ENCODE data around the gene MED13L. TPM values are rescaled to one million over a fixed set of nuclear protein-coding genes. Genes with fewer than 3 reads are reported as not detected.

Gene MED13L
- total and polyA plus RNA-seq, 2 donors (not counting 3 experiments of a cell fraction or from before 2014, with no cell fraction given) = 27.4 to 93.6 TPM

- ChIA-PET POLR2A (no interaction called here), CTCF (interaction anchor here (0.6 to 2.1 kb wide), 3 partner anchors 8 to 19 kb away, joined by 3 to 10 read pairs (median 4); no protein-coding TSS in a partner anchor)
- H3K79me2 ChIP-seq (ENCODE audit: control insufficient read depth, insufficient read depth, low read length) = no peaks in the 10 kb centered on the region
- H3K4me2 ChIP-seq (ENCODE audit: insufficient read depth, low read length) = no peak overlapping the region
- intact Hi-C loops (cut with micrococcal nuclease) = no loop called here
- TF ChIP-seq EZH2 (IDR thresholded peaks at IDR 0.05; ENCODE audit: borderline replicate concordance, low read depth, low read length, severe bottlenecking) = no peak
- no peak for TF ChIP-seq JUN (IDR thresholded peaks at IDR 0.05; ENCODE audit: borderline replicate concordance, insufficient read depth, insufficient read length, low read depth)
- TF ChIP-seq POLR2AphosphoS5 (IDR thresholded peaks at IDR 0.05; ENCODE audit: insufficient read depth, low read depth, low read length) = no peak
- TF ChIP-seq, protein P1, sequence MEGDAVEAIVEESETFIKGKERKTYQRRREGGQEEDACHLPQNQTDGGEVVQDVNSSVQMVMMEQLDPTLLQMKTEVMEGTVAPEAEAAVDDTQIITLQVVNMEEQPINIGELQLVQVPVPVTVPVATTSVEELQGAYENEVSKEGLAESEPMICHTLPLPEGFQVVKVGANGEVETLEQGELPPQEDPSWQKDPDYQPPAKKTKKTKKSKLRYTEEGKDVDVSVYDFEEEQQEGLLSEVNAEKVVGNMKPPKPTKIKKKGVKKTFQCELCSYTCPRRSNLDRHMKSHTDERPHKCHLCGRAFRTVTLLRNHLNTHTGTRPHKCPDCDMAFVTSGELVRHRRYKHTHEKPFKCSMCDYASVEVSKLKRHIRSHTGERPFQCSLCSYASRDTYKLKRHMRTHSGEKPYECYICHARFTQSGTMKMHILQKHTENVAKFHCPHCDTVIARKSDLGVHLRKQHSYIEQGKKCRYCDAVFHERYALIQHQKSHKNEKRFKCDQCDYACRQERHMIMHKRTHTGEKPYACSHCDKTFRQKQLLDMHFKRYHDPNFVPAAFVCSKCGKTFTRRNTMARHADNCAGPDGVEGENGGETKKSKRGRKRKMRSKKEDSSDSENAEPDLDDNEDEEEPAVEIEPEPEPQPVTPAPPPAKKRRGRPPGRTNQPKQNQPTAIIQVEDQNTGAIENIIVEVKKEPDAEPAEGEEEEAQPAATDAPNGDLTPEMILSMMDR (IDR thresholded peaks at IDR 0.05; ENCODE audit: extremely low read depth in 1 of 2, insufficient read depth in 1 of 2, low read depth in 1 of 2, low read length in 2 of 2) = no peak
- no peak for TF ChIP-seq FOS (IDR thresholded peaks at IDR 0.05; ENCODE audit: borderline replicate concordance, insufficient read depth, low read length)
- no peak for TF ChIP-seq MAX (IDR thresholded peaks at IDR 0.05; ENCODE audit: insufficient read depth, insufficient read length)
- no peak for TF ChIP-seq MYC (IDR thresholded peaks at IDR 0.05; ENCODE audit: low read depth, low read length)
- TF ChIP-seq GATA2 (IDR thresholded peaks at IDR 0.05; ENCODE audit: insufficient read depth, insufficient read length, low read depth, low read length) = no peak
- no peak for TF ChIP-seq POLR2A (IDR thresholded peaks at IDR 0.05; ENCODE audit: low read depth, low read length)
- no peak overlapping the region for H2AFZ ChIP-seq (ENCODE audit: low read depth, low read length)
- H3K27me3 ChIP-seq (ENCODE audit: control insufficient read depth in 2 of 2, insufficient read depth in 2 of 2, low read length in 2 of 2) = no peaks in the 10 kb centered on the region
- H3K9me1 ChIP-seq (replicated peaks; ENCODE audit: control insufficient read depth, extremely low read depth, insufficient read depth, low read length) = no peaks in the 10 kb centered on the region
- FAIRE-seq (no peak), DNase-seq (ENCODE audit: low read depth, low spot score) (no peak)
- H4K20me1 ChIP-seq (replicated peaks; ENCODE audit: control insufficient read depth, extremely low read depth, insufficient read depth, low read length) = no peaks in the 10 kb centered on the region
- H3K36me3 ChIP-seq (ENCODE audit: control insufficient read depth in 2 of 2, extremely low read depth in 1 of 2, insufficient read depth in 2 of 2, low read length in 2 of 2) = no peaks in the 10 kb centered on the region
- no peaks in the 10 kb centered on the region for H3K9me3 ChIP-seq (replicated peaks; ENCODE audit: control insufficient read depth, insufficient read depth, low read length)
- H3K27ac ChIP-seq (ENCODE audit: insufficient read depth, low read depth, low read length) = no peak overlapping the region
- BruUV-seq (replicated peaks) = no TSS peak
- dilution Hi-C loops (cut with MboI; ENCODE audit: extremely low pct_ligation_motif_present, low sequenced_read_pairs) = no loop called here
- no peak overlapping the region for H3K9ac ChIP-seq (replicated peaks; ENCODE audit: extremely low read depth, insufficient read depth, low read length)
- no peaks in the 10 kb centered on the region for H3K4me1 ChIP-seq (ENCODE audit: control insufficient read depth, extremely low read depth, insufficient read depth, low read length)
- no peak overlapping the region for H3K4me3 ChIP-seq (replicated peaks in 1 of 3; ENCODE audit: insufficient read depth in 1 of 3, low read depth in 1 of 3, low read length in 3 of 3)
Observed at GRCh38 chr12:115936997-115937916, 340.2 kb downstream of the MED13L start.
